Brain microvascular endothelial cell (primary cell): ENCODE results near the gene TUBA4A.

Experiments used
- DNase-seq: peaks from one replicate; pipeline ENCODE4 v3.0.0-alpha.2; 2020
- H3K27ac ChIP-seq: fragments of 250-450 bp; sonication (Bioruptor Pico); 2 replicates; pipeline ENCODE4 v1.5.1; 2020; ENCODE audit warnings: mild to moderate bottlenecking, moderate library complexity
- H3K27me3 ChIP-seq: fragments of 250-450 bp; sonication (Bioruptor Pico); replicated peaks from 2 replicates; pipeline ENCODE4 v1.5.1; 2020; ENCODE audit warnings: mild to moderate bottlenecking
- H3K36me3 ChIP-seq: fragments of 250-450 bp; sonication (Bioruptor Pico); replicated peaks from 2 replicates; pipeline ENCODE4 v1.5.1; 2020; ENCODE audit warnings: mild to moderate bottlenecking
- H3K4me3 ChIP-seq: 2 replicates; pipeline ENCODE4 v1.5.1; 2011; ENCODE audit warnings: low read depth, mild to moderate bottlenecking, control low read depth, low read length, moderate library complexity
- in situ Hi-C: cut with HindIII; loops from 2 replicates; pipeline ENCODE4 v1.10.0; 2017; ENCODE audit warnings: low sequenced_read_pairs, low pct_ligation_motif_present
- TF ChIP-seq, protein P1 (sequence below): IDR thresholded peaks from 2 replicates; pipeline ENCODE4 v1.5.1; 2011; ENCODE audit warnings: low read depth, mild to moderate bottlenecking, moderate library complexity, low read length, control low read depth, inconsistent platforms; ENCODE audit errors: missing control alignments

TUBA4A gene

DNA sequence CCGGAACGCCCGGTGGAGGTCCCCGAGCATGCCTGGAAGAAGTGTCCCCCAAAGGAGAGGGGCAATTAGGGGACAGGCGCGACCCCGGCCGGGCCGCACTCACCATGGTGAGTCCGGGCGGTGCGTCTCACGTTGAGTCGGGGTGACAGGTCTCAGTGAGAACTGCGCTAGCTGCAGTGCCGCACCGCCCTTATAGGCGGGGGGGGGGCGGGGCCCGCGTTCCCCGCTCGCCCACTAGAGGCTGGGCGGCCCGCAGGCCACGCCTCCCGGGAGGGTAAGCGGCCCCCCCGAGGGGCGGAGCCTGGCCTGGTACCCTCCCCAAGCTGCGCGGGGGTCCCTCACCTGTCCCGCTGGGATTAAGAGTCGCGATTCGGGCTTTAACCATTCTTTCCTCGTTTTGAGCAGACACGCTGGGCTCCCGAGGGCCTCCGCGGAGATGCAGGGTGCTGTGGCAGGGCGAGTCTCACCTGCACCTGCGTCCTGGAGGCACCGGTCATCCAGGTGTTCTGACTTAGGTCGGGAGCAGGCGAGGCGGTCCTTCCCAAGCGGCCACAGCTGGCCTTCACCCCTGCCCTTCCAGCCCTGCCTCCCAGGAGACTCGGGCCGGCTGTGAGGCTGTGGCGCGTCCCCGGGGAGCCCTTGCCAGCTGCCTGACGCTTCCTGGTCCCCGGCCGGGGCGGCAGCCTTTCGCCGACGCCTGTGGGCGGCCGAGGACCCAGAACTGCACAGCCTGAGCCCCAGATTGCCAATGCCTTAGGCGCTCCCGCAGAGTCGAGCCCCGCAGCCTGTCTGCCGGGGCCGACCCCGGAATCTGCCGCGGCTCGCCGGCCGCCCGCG, at the start of gene TUBA4A:
TSS of gene TUBA4A (minus strand) at position 166 of the 837 bp plus-strand sequence. CDS start at position 106, 60 bp downstream.
- no peaks in the 10 kb centered on the region for H3K36me3 ChIP-seq
- H3K27me3 ChIP-seq, result peaks cover 22% of the 10 kb centered on the region
- in situ Hi-C loops, result no loop called here
- TF ChIP-seq, protein P1, sequence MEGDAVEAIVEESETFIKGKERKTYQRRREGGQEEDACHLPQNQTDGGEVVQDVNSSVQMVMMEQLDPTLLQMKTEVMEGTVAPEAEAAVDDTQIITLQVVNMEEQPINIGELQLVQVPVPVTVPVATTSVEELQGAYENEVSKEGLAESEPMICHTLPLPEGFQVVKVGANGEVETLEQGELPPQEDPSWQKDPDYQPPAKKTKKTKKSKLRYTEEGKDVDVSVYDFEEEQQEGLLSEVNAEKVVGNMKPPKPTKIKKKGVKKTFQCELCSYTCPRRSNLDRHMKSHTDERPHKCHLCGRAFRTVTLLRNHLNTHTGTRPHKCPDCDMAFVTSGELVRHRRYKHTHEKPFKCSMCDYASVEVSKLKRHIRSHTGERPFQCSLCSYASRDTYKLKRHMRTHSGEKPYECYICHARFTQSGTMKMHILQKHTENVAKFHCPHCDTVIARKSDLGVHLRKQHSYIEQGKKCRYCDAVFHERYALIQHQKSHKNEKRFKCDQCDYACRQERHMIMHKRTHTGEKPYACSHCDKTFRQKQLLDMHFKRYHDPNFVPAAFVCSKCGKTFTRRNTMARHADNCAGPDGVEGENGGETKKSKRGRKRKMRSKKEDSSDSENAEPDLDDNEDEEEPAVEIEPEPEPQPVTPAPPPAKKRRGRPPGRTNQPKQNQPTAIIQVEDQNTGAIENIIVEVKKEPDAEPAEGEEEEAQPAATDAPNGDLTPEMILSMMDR, result no peak
- H3K27ac ChIP-seq, result no peak within 1 kb of the TSS
- peak within 1 kb of the TSS; percentile 49 for H3K4me3 ChIP-seq
- peak; percentile 32 for DNase-seq

DNA sequence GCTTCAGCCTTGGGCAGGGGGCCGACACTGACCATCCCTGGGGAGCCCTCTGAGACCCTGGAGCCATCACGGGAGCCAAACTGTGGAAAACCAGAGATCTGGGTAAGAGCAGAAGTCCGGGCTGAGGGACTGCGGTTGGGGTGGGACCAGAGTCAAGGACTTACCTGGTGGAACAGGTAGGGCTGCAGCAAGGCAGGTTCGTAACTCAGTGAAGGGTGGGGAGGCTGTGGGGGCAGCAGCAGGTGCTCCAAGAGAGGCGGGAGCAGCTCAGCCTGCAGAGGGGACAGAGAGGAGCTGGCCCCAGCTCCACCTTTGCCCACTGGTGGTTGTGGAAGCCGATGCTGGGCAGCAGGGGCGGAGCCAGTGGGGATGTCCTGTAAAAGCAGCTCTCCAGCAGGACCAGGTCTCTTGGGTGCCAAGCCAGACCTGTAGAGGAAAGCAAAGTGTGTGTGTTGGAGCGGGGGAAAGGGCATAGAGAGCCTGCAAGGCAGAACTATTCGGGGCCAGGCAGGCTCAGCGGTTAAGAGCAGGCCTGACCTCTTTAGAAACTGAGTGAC, 48.8 kb upstream of the TUBA4A start:
- no peak for DNase-seq
- no peak overlapping the region for H3K27ac ChIP-seq
- in situ Hi-C loops, result no loop called here
- no peaks in the 10 kb centered on the region for H3K36me3 ChIP-seq
- H3K27me3 ChIP-seq, result peaks cover 30% of the 10 kb centered on the region
- H3K4me3 ChIP-seq, result no peak overlapping the region
- TF ChIP-seq, protein P1, result no peak

DNA sequence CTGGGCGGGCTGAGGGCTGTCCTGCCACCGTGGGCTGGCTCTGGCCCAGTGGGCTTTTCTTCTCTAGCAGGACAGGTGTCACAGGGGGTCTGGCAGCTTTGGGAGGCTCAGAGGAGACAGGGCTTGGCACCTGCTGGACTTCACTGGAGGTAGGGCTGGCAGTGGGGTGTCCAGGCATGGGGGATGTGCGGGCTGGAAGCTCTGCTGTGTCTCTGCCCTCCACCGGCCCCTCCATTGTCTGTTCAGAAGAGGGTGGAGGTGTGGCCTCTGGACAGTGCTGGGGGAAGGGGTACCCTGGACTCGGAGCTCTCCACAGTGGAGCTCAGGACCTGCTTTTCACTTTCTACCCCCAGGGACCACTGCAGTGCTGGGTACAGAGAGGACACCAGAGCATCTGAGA, 46.3 kb upstream of the TUBA4A start:
- DNase-seq, result no peak
- no peak overlapping the region for H3K4me3 ChIP-seq
- H3K27ac ChIP-seq, result no peak overlapping the region
- H3K27me3 ChIP-seq, result peaks cover 30% of the 10 kb centered on the region
- TF ChIP-seq, protein P1, result no peak
- in situ Hi-C loops, result no loop called here
- H3K36me3 ChIP-seq, result no peaks in the 10 kb centered on the region

DNA sequence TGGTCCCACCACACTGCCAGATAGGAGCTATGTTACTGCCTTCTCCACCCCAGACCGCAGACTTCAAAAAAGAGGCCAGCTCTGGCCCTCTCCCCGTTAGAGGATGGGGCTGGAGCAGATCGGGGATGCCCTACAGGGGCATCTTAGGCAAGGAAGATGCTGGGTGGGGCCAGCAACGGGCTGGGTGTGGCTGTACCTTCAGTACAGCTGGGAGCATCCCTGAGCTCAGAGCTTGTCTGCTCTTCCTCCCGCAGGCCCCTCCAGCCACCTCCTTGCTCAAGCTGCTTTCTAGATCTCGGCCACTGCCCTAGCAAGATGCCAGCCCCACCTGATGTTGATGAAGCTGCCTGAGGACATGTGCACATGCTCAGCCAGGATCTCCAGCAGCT, 45.6 kb upstream of the TUBA4A start:
- Histone ChIP-seq H3K4me3 (no peak overlapping the region), H3K27ac (no peak overlapping the region), H3K36me3 (no peaks in the 10 kb centered on the region), H3K27me3 (peaks cover 30% of the 10 kb centered on the region)
- in situ Hi-C loops, result no loop called here
- TF ChIP-seq, protein P1, result no peak
- no peak for DNase-seq

DNA sequence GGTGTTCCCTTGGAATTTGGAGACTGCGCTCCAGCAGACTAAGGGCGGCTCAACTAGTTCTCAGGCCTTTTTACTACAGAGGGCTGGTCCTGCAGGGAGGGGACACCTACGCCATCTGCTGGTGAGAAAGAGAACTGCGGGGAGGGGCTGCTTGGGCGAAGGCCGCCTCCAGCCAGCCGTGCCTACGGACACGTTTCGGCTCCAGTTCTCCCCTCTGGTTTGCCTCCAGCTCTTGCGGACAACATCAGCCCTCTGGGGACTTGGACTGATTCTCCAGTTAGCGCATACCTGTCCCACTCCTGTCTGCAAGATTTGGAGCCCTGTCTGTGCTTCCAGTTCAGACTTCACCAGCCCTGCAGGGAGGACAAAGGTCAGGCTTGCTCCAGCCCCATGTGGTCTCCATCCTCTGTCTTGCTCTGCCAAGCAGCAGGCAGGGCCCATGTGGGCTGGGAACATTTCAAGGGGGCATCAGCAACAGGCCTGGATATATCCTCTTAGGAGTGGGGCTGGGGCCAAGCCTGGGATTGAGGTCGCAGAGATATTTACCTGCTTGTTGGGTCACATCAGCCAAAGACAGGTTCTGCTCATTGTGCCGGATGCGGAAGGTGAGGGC, 45.1 kb upstream of the TUBA4A start:
- TF ChIP-seq, protein P1, result peak; percentile 99
- peaks cover 30% of the 10 kb centered on the region for H3K27me3 ChIP-seq
- H3K4me3 ChIP-seq, result no peak overlapping the region
- H3K36me3 ChIP-seq, result no peaks in the 10 kb centered on the region
- no peak overlapping the region for H3K27ac ChIP-seq
- DNase-seq, result peak; percentile 66
- in situ Hi-C loops, result no loop called here
